BE2C (cell line): ENCODE data around the gene SMNDC1.

Experiments used
- DNase-seq: peaks from one replicate; pipeline ENCODE4 v3.0.0-alpha.2; 2020
- H3K27me3 ChIP-seq: fragments of 250-450 bp; sonication (Bioruptor Pico); 2 replicates; pipeline ENCODE4 v1.5.1; 2020; ENCODE audit warnings: mild to moderate bottlenecking
- H3K36me3 ChIP-seq: fragments of 250-450 bp; sonication (Bioruptor Pico); 2 replicates; pipeline ENCODE4 v1.5.1; 2020; ENCODE audit warnings: mild to moderate bottlenecking
- H3K4me1 ChIP-seq: fragments of 250-450 bp; sonication (Bioruptor Pico); 2 replicates; pipeline ENCODE4 v1.5.1; 2020
- H3K4me3 ChIP-seq: 2 replicates; pipeline ENCODE4 v1.5.1; 2011; ENCODE audit warnings: low read depth, low read length
- H3K9me3 ChIP-seq: fragments of 250-450 bp; sonication (Bioruptor Pico); 2 replicates; pipeline ENCODE4 v1.5.1; 2020
- CTCF ChIP-seq: IDR thresholded peaks from 2 replicates; pipeline ENCODE4 v1.5.1; 2012; ENCODE audit warnings: mild to moderate bottlenecking, low read depth, low read length

SMNDC1 gene

GRCh38 chr10:110324201-110324804 lies 19.6 kb upstream of the SMNDC1 start:
- H3K4me1 ChIP-seq: peaks cover 12% of the 10 kb centered on the region
- DNase-seq: peak; percentile 45
- no peak for TF ChIP-seq CTCF
- no peak overlapping the region for H3K4me3 ChIP-seq
- H3K36me3 ChIP-seq: no peaks in the 10 kb centered on the region
- no peaks in the 10 kb centered on the region for H3K27me3 ChIP-seq
- H3K9me3 ChIP-seq: no peaks in the 10 kb centered on the region

DNA sequence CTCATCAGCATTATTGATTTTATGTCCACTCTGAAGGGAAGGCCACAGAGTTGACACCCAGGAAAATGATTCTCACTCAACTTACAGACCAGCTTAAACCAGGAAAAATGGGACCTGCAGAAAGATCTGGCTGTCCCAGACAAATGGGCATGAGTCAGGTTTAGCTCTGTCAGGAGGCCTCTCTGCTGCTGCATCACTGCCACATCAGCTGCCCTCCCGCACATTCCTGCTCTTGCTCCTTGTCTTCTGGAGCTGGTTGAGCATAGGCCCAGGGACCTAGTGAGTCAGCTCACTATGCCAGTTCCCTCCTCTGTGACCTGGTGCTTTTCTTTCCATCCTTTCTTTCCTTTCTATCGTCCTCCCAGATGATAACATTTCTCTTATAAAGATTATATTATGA lies 18.8 kb upstream of the SMNDC1 start:
- H3K27me3 ChIP-seq: no peaks in the 10 kb centered on the region
- H3K36me3 ChIP-seq: no peaks in the 10 kb centered on the region
- no peak for TF ChIP-seq CTCF
- DNase-seq: no peak
- no peak overlapping the region for H3K4me3 ChIP-seq
- no peaks in the 10 kb centered on the region for H3K9me3 ChIP-seq
- H3K4me1 ChIP-seq: peaks cover 12% of the 10 kb centered on the region

DNA sequence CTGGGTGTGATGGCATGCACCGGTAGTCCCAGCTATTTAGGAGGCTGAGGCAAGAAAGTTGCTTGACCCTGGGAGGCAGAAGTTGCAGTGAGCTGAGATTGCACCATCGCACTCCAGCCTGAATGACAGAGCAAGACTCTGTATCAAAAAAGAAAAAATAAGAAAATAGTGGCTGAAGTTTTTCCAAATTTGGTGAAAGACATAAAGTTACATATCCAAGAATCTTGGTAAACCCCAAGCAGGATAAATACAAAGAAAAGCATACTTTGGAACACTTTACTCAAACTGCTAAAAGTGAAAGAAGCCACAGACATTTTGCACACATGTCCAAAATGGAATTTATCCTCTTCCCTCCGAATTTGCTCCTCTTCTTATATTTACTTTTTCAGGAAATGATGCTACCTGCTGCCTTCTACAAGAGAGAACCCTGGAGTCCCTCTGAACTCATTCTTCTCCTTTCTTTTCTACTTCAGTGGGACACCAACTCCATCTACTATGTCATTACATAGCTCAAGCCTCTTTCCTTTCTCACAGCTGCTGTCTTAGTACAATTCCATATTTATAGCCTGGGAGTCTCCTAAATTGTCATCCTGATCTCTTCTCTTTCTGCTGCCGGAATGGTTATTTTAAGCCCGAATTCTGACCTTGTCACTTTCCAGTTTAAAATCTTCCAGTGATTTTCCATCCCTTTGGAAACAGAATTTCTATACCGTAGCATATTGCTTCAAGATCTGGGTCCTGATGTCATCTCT lies 17.3 kb upstream of the SMNDC1 start:
- Histone ChIP-seq H3K4me3 (no peak overlapping the region), H3K4me1 (peaks cover 12% of the 10 kb centered on the region), H3K9me3 (no peaks in the 10 kb centered on the region), H3K36me3 (no peaks in the 10 kb centered on the region), H3K27me3 (no peaks in the 10 kb centered on the region)
- no peak for TF ChIP-seq CTCF
- no peak for DNase-seq

GRCh38 chr10:110317866-110318850 lies 13.4 kb upstream of the SMNDC1 start:
- DNase-seq: no peak
- Histone ChIP-seq H3K4me1 (no peaks in the 10 kb centered on the region), H3K4me3 (no peak overlapping the region), H3K9me3 (no peaks in the 10 kb centered on the region), H3K36me3 (no peaks in the 10 kb centered on the region), H3K27me3 (no peaks in the 10 kb centered on the region)
- no peak for TF ChIP-seq CTCF

DNA sequence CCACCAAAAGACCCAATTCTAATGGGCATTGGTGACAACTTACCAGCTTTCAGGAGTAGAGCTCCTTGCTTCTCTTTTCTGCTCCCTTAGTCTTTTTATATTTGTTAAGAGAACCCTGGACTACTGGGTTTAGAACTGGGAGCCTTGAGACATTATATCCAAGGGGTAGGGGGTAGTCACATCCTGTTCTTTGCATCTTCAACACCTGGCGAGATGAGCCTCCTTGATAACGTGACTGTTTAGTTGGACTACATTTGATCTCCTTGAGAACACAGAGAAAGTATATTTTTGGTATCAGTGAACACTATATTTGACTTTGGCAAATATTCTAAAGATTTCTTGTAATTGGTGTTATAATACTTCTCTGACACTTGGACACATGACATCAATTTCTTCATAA lies 9.0 kb upstream of the SMNDC1 start:
- H3K9me3 ChIP-seq: no peaks in the 10 kb centered on the region
- no peaks in the 10 kb centered on the region for H3K27me3 ChIP-seq
- DNase-seq: no peak
- H3K36me3 ChIP-seq: no peaks in the 10 kb centered on the region
- no peak overlapping the region for H3K4me3 ChIP-seq
- TF ChIP-seq CTCF: no peak
- H3K4me1 ChIP-seq: no peaks in the 10 kb centered on the region
